Trophoblast cell (in vitro differentiated cells and primary cell): ENCODE measurements around the gene FBLN7.

ENCODE experiments used
- DNase-seq, 2 donors: peaks; one replicate each; pipeline ENCODE4 v3.0.0-alpha.2; 2016
- H2AFZ ChIP-seq: 2 replicates; pipeline ENCODE4 v1.6.1; 2013; ENCODE audit warnings: low read length, moderate library complexity, mild to moderate bottlenecking; ENCODE audit not compliant: insufficient read depth, poor library complexity
- H2AK5ac ChIP-seq: 2 replicates; pipeline ENCODE4 v1.6.1; 2013; ENCODE audit warnings: mild to moderate bottlenecking, low read length
- H2BK120ac ChIP-seq: 2 replicates; pipeline ENCODE4 v1.6.1; 2013; ENCODE audit warnings: low read length, mild to moderate bottlenecking, moderate library complexity; ENCODE audit not compliant: insufficient read depth, poor library complexity
- H2BK12ac ChIP-seq: 2 replicates; pipeline ENCODE4 v1.6.1; 2013; ENCODE audit warnings: mild to moderate bottlenecking, low read length, moderate library complexity
- H2BK5ac ChIP-seq: 2 replicates; pipeline ENCODE4 v1.6.1; 2013; ENCODE audit warnings: low read length, low read depth, moderate library complexity, mild to moderate bottlenecking; ENCODE audit not compliant: poor library complexity
- H3K14ac ChIP-seq: 2 replicates; pipeline ENCODE4 v1.6.1; 2013; ENCODE audit warnings: mild to moderate bottlenecking, low read length
- H3K18ac ChIP-seq: 2 replicates; pipeline ENCODE4 v1.6.1; 2013; ENCODE audit warnings: mild to moderate bottlenecking, low read length
- H3K23ac ChIP-seq: 2 replicates; pipeline ENCODE4 v1.6.1; 2013; ENCODE audit warnings: low read length
- H3K27ac ChIP-seq: 2 replicates; pipeline ENCODE4 v1.5.1; 2013; ENCODE audit warnings: low read depth, mild to moderate bottlenecking, inconsistent platforms, low read length, moderate library complexity
- H3K27me3 ChIP-seq: 2 replicates; pipeline ENCODE4 v1.6.1; 2013; ENCODE audit warnings: inconsistent platforms, mild to moderate bottlenecking, low read length, moderate library complexity; ENCODE audit not compliant: insufficient read depth
- H3K36me3 ChIP-seq, 2 experiments: 1 replicate in 1 of 2; 2 replicates in 1 of 2; pipeline ENCODE4 v1.6.1; 2013; ENCODE audit warnings: low read length in 2 of 2, mild to moderate bottlenecking in 2 of 2, moderate library complexity in 1 of 2; ENCODE audit not compliant: insufficient read depth in 2 of 2, control insufficient read depth in 1 of 2
- H3K4ac ChIP-seq: 2 replicates; pipeline ENCODE4 v1.6.1; 2013; ENCODE audit warnings: low read depth, mild to moderate bottlenecking, low read length, moderate library complexity
- H3K4me1 ChIP-seq, 2 experiments: 1 replicate in 1 of 2; 2 replicates in 1 of 2; pipeline ENCODE4 v1.6.1; 2013; ENCODE audit warnings: low read length in 2 of 2, mild to moderate bottlenecking in 2 of 2, moderate library complexity in 1 of 2; ENCODE audit not compliant: insufficient read depth in 2 of 2, control insufficient read depth in 1 of 2
- H3K4me2 ChIP-seq: 2 replicates; pipeline ENCODE4 v1.6.1; 2013; ENCODE audit warnings: inconsistent platforms, mild to moderate bottlenecking, low read length, moderate library complexity
- H3K4me3 ChIP-seq: 2 replicates; pipeline ENCODE4 v1.5.1; 2013; ENCODE audit warnings: mild to moderate bottlenecking, low read depth, low read length, inconsistent platforms
- H3K79me1 ChIP-seq: one replicate; pipeline ENCODE4 v1.6.1; 2013; ENCODE audit warnings: low read length
- H3K79me2 ChIP-seq: 2 replicates; pipeline ENCODE4 v1.6.1; 2013; ENCODE audit warnings: low read length, mild to moderate bottlenecking; ENCODE audit not compliant: control insufficient read depth, insufficient read depth, poor library complexity
- H3K9ac ChIP-seq: 2 replicates; pipeline ENCODE4 v1.6.1; 2013; ENCODE audit warnings: mild to moderate bottlenecking, low read length
- H3K9me3 ChIP-seq: 2 replicates; pipeline ENCODE4 v1.6.1; 2013; ENCODE audit warnings: low read depth, mild to moderate bottlenecking, control low read depth, inconsistent platforms, low read length; ENCODE audit not compliant: insufficient read depth
- H4K12ac ChIP-seq: 2 replicates; pipeline ENCODE4 v1.6.1; 2013; ENCODE audit warnings: low read depth, mild to moderate bottlenecking, low read length, moderate library complexity
- H4K8ac ChIP-seq: 2 replicates; pipeline ENCODE4 v1.6.1; 2013; ENCODE audit warnings: low read depth, mild to moderate bottlenecking, low read length, moderate library complexity
- H4K91ac ChIP-seq: one replicate; pipeline ENCODE4 v1.6.1; 2013; ENCODE audit warnings: low read depth, mild to moderate bottlenecking, low read length, moderate library complexity
- WGBS: extraction: QIAGEN DNeasy Blood & Tissue Kit; methylation state at CpG from one replicate; pipeline ENCODE4 v1.1.7; 2013; ENCODE audit warnings: missing lambda C conversion rate; ENCODE audit not compliant: insufficient read length, insufficient coverage; ENCODE audit errors: extremely low coverage; 5-methylcytosine and 5-hydroxymethylcytosine counted together

FBLN7 gene

DNA sequence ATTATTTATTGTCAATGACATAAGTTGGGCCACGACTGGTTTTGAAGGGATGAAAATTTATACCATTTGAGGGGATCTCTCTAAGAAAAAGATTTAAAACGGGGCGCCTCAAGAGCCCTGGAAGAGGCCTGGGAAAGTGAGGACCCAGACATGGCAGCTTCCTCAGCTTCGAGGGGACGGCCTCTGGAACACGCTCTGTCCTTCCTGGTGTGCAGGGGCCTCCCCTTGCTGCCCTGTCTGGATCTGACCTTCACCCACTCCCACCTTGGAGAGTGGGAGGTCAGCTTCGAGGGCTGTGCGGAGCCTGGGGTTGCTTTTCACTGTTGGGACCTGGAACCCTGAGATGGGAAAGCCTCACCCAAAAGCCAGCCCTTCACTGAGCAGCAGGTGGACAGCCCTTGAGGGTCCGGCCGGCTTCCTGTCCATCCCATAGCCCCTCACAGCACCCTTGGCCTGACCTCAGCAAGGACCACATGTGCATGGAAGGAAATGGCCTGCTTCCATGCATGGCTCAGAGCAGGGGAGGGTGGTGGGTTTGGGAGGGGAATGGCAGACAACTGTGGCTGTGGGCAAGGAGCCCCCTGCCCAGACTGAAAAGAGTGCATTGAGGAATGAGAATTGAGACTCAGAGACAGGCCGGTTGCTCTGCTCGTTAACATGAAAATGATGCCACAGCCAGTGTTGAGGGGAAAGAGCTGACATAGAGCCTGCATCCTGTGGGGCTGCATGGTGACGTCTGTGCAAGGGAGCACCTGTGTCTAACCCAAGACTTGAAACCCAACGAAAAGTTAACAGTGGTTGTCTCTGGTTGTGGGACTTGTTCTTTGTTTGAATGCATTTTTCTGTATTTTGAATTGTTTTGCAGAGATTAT lies 16.3 kb downstream of the FBLN7 start:
- Histone ChIP-seq H3K9ac (no peak overlapping the region), H3K4ac (no peak overlapping the region), H3K4me1 (peaks cover 16 to 21% of the 10 kb centered on the region in 2 experiments), H4K8ac (no peak overlapping the region), H4K91ac (no peak overlapping the region), H3K79me2 (no peaks in the 10 kb centered on the region), H3K27me3 (no peaks in the 10 kb centered on the region), H3K4me2 (no peak overlapping the region), H3K4me3 (no peak overlapping the region), H2BK5ac (no peak overlapping the region), H3K14ac (no peak overlapping the region), H3K36me3 (peaks cover 0 to 3% of the 10 kb centered on the region in 2 experiments), H2BK12ac (no peak overlapping the region), H4K12ac (no peak overlapping the region), H3K27ac (no peak overlapping the region), H3K79me1 (peaks cover 8% of the 10 kb centered on the region), H3K23ac (no peak overlapping the region), H2AFZ (no peak overlapping the region), H2BK120ac (no peak overlapping the region), H2AK5ac (no peak overlapping the region), H3K18ac (no peak overlapping the region), H3K9me3 (peaks cover 2% of the 10 kb centered on the region)
- WGBS: no CpG with 5 or more reads among the region's 14 CpGs
- DNase-seq: no peak

DNA sequence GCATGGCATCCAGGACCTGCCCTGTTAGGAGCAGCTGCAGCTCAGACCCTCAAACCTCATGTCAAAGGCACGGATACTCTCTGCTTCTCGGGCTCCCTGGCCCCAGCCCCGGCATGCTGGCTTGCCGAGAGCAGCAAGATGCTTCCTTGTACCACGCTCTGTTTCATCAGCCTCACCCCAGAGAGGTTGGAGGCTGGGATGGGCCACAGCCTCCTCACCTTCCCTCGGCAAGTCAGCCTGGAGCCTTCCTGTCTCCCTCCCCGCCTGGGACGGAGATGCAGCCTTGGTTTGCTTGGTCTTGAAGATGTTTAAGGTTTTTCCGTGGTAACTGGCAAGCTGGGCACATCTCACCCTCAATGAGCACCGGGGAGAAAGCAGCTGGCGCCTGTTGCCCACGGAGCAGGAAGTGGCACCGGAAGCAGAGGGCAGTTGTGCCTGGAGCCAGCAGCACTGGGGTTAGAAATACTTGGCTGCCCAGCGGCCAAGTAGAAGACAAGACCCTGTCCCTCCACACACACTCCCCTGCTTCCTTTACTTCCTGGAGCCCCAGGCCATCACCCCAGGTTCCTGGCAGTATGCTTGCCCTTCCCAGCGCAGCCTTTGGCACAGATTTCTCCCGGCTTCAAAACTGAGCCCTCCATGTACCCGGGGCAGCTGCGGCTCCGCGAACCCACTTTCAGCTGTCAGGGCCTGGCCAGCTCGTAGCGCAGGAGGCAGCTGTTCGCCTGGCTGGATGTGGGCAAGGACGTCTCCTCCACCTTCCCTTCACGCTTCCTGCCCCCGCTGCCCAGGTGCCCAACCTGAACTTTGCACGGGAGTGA lies 17.4 kb downstream of the FBLN7 start:
- Histone ChIP-seq H3K4ac (no peak overlapping the region), H3K27me3 (no peaks in the 10 kb centered on the region), H3K79me1 (peaks cover 4% of the 10 kb centered on the region), H3K4me3 (no peak overlapping the region), H3K79me2 (no peaks in the 10 kb centered on the region), H3K9me3 (peaks cover 5% of the 10 kb centered on the region), H4K8ac (no peak overlapping the region), H2BK120ac (no peak overlapping the region), H3K4me2 (no peak overlapping the region), H3K27ac (no peak overlapping the region), H4K12ac (no peak overlapping the region), H3K36me3 (peaks cover 0 to 3% of the 10 kb centered on the region in 2 experiments), H2AFZ (no peak overlapping the region), H4K91ac (peak overlapping the region; percentile 31), H3K18ac (no peak overlapping the region), H3K23ac (no peak overlapping the region), H3K4me1 (peaks cover 11 to 15% of the 10 kb centered on the region in 2 experiments), H3K14ac (peak overlapping the region; percentile 40), H2AK5ac (peak overlapping the region; percentile 58), H2BK5ac (no peak overlapping the region), H2BK12ac (no peak overlapping the region), H3K9ac (no peak overlapping the region)
- no CpG with 5 or more reads among the region's 27 CpGs for WGBS
- DNase-seq: no peak

DNA sequence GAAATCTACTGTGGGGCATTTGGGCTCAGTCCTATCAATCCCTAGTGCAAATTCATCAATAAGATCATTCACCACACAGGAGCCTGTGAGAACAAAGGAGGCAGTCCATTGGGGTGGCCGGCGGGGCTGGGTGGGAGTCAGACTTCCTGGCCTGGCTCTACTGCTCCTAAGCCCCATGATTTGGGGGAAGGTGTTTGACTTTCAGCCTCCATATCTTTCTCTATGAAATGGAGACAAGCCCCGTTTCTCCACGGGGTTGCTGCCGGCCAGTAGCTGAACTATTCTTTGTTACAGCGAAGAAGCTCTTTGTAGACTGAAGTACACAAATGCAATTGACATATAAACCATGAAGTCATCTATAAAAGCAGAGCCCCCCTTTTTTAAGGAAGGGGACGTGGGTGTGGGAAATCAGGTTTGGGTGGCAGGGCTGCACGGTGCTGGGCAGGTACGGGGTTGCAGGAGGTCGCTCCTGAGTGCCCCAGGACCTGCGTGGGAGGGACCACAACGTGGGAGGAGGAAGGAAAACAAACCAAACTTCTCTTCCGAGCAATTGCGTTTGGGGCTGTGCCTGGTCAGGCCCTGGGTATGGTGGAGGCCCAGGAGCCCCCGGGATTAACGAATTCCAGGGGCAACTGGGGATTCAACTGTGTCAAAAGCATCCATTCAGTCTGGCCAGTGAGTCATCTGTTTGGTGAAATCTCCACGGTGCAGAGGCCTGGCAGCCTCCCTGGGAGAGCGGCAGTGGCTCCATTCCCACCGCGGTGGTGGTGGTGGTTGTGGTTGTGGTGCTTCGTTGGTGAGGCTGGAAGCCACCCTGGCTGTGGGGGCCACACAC lies 18.2 kb downstream of the FBLN7 start:
- H3K9me3 ChIP-seq: peaks cover 6% of the 10 kb centered on the region
- H3K14ac ChIP-seq: no peak overlapping the region
- H3K4me2 ChIP-seq: no peak overlapping the region
- H3K79me1 ChIP-seq: no peaks in the 10 kb centered on the region
- H2AK5ac ChIP-seq: peak overlapping the region; percentile 58
- no peaks in the 10 kb centered on the region for H3K79me2 ChIP-seq
- no peak overlapping the region for H4K12ac ChIP-seq
- no peak for DNase-seq
- H4K91ac ChIP-seq: no peak overlapping the region
- H3K18ac ChIP-seq: no peak overlapping the region
- no peak overlapping the region for H2AFZ ChIP-seq
- no peak overlapping the region for H3K4ac ChIP-seq
- H3K27ac ChIP-seq: no peak overlapping the region
- H2BK5ac ChIP-seq: no peak overlapping the region
- peaks cover 5 to 7% of the 10 kb centered on the region in 2 experiments for H3K4me1 ChIP-seq
- H4K8ac ChIP-seq: no peak overlapping the region
- no CpG with 5 or more reads among the region's 21 CpGs for WGBS
- no peak overlapping the region for H3K9ac ChIP-seq
- no peak overlapping the region for H3K23ac ChIP-seq
- no peak overlapping the region for H2BK12ac ChIP-seq
- H3K27me3 ChIP-seq: no peaks in the 10 kb centered on the region
- no peak overlapping the region for H3K4me3 ChIP-seq
- H2BK120ac ChIP-seq: no peak overlapping the region
- peaks cover 0 to 3% of the 10 kb centered on the region in 2 experiments for H3K36me3 ChIP-seq

DNA sequence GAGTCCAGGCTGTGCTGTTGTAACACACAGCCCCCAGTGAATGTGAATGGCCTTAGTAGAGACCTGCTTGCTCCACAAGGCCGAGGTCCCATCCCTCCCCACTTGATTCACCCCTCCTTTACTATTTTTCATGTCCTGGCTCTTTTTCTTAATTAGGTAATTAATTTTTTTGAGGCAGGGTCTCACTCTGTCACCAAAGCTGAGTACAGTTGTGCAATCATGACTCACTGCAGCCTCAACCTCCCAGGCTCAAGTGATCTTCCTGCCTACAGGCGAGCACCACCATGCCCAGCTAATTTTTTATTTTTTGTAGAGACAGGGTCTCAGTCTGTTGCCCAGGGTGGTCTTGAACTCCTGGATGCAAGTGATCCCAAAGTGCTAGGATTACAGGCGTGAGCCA lies 19.3 kb downstream of the FBLN7 start:
- Histone ChIP-seq H3K9ac (no peak overlapping the region), H2AFZ (no peak overlapping the region), H3K27ac (no peak overlapping the region), H2BK120ac (no peak overlapping the region), H3K27me3 (no peaks in the 10 kb centered on the region), H4K12ac (no peak overlapping the region), H3K18ac (no peak overlapping the region), H2BK12ac (no peak overlapping the region), H3K79me2 (no peaks in the 10 kb centered on the region), H2AK5ac (no peak overlapping the region), H3K4me1 (peaks cover 5 to 7% of the 10 kb centered on the region in 2 experiments), H3K14ac (no peak overlapping the region), H3K79me1 (no peaks in the 10 kb centered on the region), H3K36me3 (no peaks in the 10 kb centered on the region), H4K8ac (no peak overlapping the region), H3K4me3 (no peak overlapping the region), H2BK5ac (no peak overlapping the region), H3K4me2 (no peak overlapping the region), H4K91ac (no peak overlapping the region), H3K23ac (no peak overlapping the region), H3K9me3 (peaks cover 6% of the 10 kb centered on the region), H3K4ac (no peak overlapping the region)
- DNase-seq: no peak
- no CpG with 5 or more reads among the region's 3 CpGs for WGBS
